ENCODE results near the gene IPO9.

GRCh38 chr1:201847150-201847549 is 18.2 kb downstream of the IPO9 start:
- TF ChIP-seq CTCF (conservative IDR thresholded peaks at IDR 0.05; ENCODE audit: low read depth, low read length) (no peak), EZH2 (IDR thresholded peaks at IDR 0.05; ENCODE audit: borderline replicate concordance, low read depth, low read length, poor library complexity, severe bottlenecking) (no peak)

All from A673 (cell line).